Motor neuron (in vitro differentiated cells): Measurements from ENCODE around the gene PCDHB1. TPM values are rescaled to one million over a fixed set of nuclear protein-coding genes. Genes with fewer than 3 reads are reported as not detected.

Experiments
- ATAC-seq, 8 experiments: fragments of 200-7000 bp; cut with Tn5 transposase; replicated peaks in 6 of 8; 2 replicates each; pipeline ENCODE4 v1.8.0; 2021; ENCODE audit warnings: mild to moderate bottlenecking in 8 of 8, moderate library complexity in 8 of 8
- H3K27ac ChIP-seq, 2 donors: fragments of 250-450 bp; sonication (Bioruptor Pico); 2 replicates each; pipeline ENCODE4 v1.9.0; 2021; ENCODE audit warnings: antibody characterized with exemption in 2 of 2, mild to moderate bottlenecking in 2 of 2, moderate library complexity in 1 of 2
- H3K4me1 ChIP-seq, 2 donors: fragments of 250-450 bp; sonication (Bioruptor Pico); replicated peaks in 1 of 2; 2 replicates each; pipeline ENCODE4 v1.6.1; 2021; ENCODE audit warnings: antibody characterized with exemption in 2 of 2, mild to moderate bottlenecking in 2 of 2, moderate library complexity in 1 of 2
- H3K4me3 ChIP-seq, 5 donors: fragments of 250-450 bp; sonication (Bioruptor Pico); 2 replicates each; pipeline ENCODE4 v1.9.0; 2021; ENCODE audit warnings: antibody characterized with exemption in 5 of 5, mild to moderate bottlenecking in 5 of 5, moderate library complexity in 4 of 5
- WGBS, 10 experiments: fragments of 450-650 bp; shearing (Covaris generic); methylation state at CpG; one replicate each; pipeline ENCODE4 v1.0.0; 2022; 5-methylcytosine and 5-hydroxymethylcytosine counted together
- in situ Hi-C, 9 experiments: fragments of 400-800 bp; cut with MboI; loops; one replicate each; pipeline ENCODE4 v1.15.0; 2021; ENCODE audit warnings: low sequenced_read_pairs in 9 of 9, low pct_unique_long_range_greater_than_20kb in 2 of 9; ENCODE audit not compliant: unreplicated experiment in 9 of 9
- total RNA-seq, 8 experiments: library from RNA; unstranded; fragments of 300-600 nt; gene quantifications; 2 replicates each; pipeline versions ENCODE4 v1.2.3 to v1.2.4, GENCODE V29; 2022

Gene PCDHB1
- total RNA-seq, 8 experiments from 2014 or later = 0.04 to 0.43 (median 0.11) TPM; not detected in 1

- WGBS, 10 experiments = 0 to 100% (median 53%) methylated on average over 1 of the region's 1 CpG; no CpG with 5 or more reads in 2 of the 10 experiments
- Histone ChIP-seq H3K4me1 (no peaks in the 10 kb centered on the region), H3K4me3 (no peak overlapping the region), H3K27ac (no peak overlapping the region)
- ATAC-seq = no peak
- in situ Hi-C loops = loop anchor here in 4 of 9 experiments (25.0 kb wide), 4 partner anchors 95 to 220 kb away; partner anchors contain the start of genes PCDHA10 (in 1 of the 4), PCDHA11 (in 1 of the 4), PCDHA12 (in 1 of the 4) and PCDHA13 (in 1 of the 4)
Observed at GRCh38 chr5:141032626-141033025, 18.5 kb upstream of the PCDHB1 start.

GRCh38 chr5:141039061-141039460 lies 12.1 kb upstream of the PCDHB1 start:
- Histone ChIP-seq H3K27ac (no peak overlapping the region), H3K4me3 (peak overlapping the region in 2 of 5 donors; percentile 51 to 71), H3K4me1 (peaks cover 0 to 8% of the 10 kb centered on the region in 2 donors)
- ATAC-seq = no peak
- in situ Hi-C loops = loop anchor here in 4 of 9 experiments (25.0 kb wide), 4 partner anchors 102 to 227 kb away; partner anchors contain the start of genes PCDHA10 (in 1 of the 4), PCDHA11 (in 1 of the 4), PCDHA12 (in 1 of the 4) and PCDHA13 (in 1 of the 4)

- peak in 6 of 8 experiments; percentile 34 to 69 (median 64) for ATAC-seq
- peaks cover 0 to 8% of the 10 kb centered on the region in 2 donors for H3K4me1 ChIP-seq
- in situ Hi-C loops = loop anchor here in 4 of 9 experiments (25.0 kb wide), 4 partner anchors 102 to 227 kb away; partner anchors contain the start of genes PCDHA10 (in 1 of the 4), PCDHA11 (in 1 of the 4), PCDHA12 (in 1 of the 4) and PCDHA13 (in 1 of the 4)
- H3K27ac ChIP-seq = peak overlapping the region; percentile 98 to 99
- WGBS, 10 experiments = 0 to 28% (median 7%) methylated on average over 1 to 3 of the region's 3 CpGs; no CpG with 5 or more reads in 1 of the 10 experiments
- H3K4me3 ChIP-seq = peak overlapping the region; percentile 51 to 71 (median 63)
Observed at GRCh38 chr5:141039517-141039916, 11.7 kb upstream of the PCDHB1 start.

GRCh38 chr5:141040093-141040770 lies 10.9 kb upstream of the PCDHB1 start:
- in situ Hi-C loops = loop anchor here in 6 of 9 experiments (5.0 to 25.0 kb wide), 7 partner anchors 103 to 233 kb away; partner anchors contain the start of genes PCDHA12 (in 2 of the 6), PCDHA4 (in 2 of the 6), PCDHA10 (in 1 of the 6) and PCDHA11 (in 1 of the 6)
- Histone ChIP-seq H3K4me3 (peak overlapping the region; percentile 51 to 71 (median 63)), H3K4me1 (peaks cover 0 to 8% of the 10 kb centered on the region in 2 donors), H3K27ac (peak overlapping the region; percentile 98 to 99)
- ATAC-seq = peak in 6 of 8 experiments; percentile 57 to 73 (median 70)
- WGBS, 10 experiments = 0 to 20% (median 2%) methylated on average over 5 to 22 of the region's 24 CpGs; no CpG with 5 or more reads in 2 of the 10 experiments

DNA sequence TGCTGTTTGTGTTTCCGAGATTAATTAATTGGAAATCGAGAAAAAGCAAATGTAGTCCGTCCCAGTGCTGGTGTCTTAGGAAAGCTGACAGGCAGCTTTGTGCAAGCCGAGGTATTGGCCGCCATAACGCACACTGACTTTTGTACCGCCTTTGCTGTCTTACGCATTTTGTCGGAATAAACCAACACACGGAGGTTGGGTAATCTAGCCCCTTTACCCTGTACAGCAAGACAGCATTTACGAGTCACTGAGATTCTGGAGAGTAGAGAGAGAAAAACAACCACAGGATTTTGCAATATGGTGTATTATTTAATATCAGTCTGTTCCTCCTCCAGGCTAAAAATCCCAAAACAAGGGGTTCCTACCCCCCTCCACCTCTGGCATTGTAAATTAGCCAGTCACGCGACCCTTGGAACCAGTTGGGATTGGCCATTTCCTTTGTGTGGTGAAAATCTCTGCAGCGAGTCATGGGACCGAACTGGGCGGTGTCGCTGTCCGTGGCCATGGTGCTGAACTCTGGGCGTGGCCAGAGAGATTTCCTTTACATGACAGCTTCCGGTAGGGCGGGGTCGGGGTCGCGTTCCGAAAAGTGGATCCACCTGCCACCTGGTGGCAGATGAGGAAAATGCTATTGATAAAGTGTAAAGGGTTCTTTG lies 10.3 kb upstream of the PCDHB1 start:
- H3K27ac ChIP-seq = peak overlapping the region; percentile 98 to 99
- H3K4me3 ChIP-seq = peak overlapping the region; percentile 51 to 71 (median 63)
- peaks cover 0 to 8% of the 10 kb centered on the region in 2 donors for H3K4me1 ChIP-seq
- ATAC-seq = peak; percentile 55 to 93 (median 88)
- 0 to 11% (median 1%) methylated on average over 1 to 18 of the region's 25 CpGs for WGBS, 10 experiments
- in situ Hi-C loops = loop anchor here in 6 of 9 experiments (5.0 to 25.0 kb wide), 7 partner anchors 104 to 234 kb away; partner anchors contain the start of genes PCDHA12 (in 2 of the 6), PCDHA4 (in 2 of the 6), PCDHA10 (in 1 of the 6) and PCDHA11 (in 1 of the 6)

DNA sequence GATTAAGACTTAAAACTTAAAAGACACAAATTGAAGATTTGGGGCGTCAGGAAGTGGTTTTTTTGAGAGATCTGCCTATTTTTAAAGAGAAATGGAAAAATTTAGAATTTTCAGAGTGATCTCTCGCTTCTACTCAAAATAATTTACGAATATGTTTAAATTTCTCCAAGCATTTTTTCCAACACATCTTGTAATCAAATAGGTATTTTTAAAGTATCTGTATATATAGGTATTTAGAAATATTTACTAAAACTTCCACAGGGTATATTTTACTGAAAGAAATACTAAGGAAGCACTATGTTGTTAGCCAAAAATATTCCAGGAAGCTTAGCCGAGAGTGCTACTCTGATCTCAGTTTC lies 9.8 kb upstream of the PCDHB1 start:
- in situ Hi-C loops = loop anchor here in 6 of 9 experiments (5.0 to 25.0 kb wide), 7 partner anchors 104 to 234 kb away; partner anchors contain the start of genes PCDHA12 (in 2 of the 6), PCDHA4 (in 2 of the 6), PCDHA10 (in 1 of the 6) and PCDHA11 (in 1 of the 6)
- Histone ChIP-seq H3K4me1 (peaks cover 0 to 8% of the 10 kb centered on the region in 2 donors), H3K27ac (no peak overlapping the region), H3K4me3 (peak overlapping the region in 2 of 5 donors; percentile 55 to 71)
- WGBS, 10 experiments = 0 to 25% (median 15%) methylated on average over 2 to 4 of the region's 4 CpGs
- ATAC-seq = no peak

GRCh38 chr5:141042555-141042954 lies 8.6 kb upstream of the PCDHB1 start:
- no peak for ATAC-seq
- 0 to 100% (median 53%) methylated on average over 1 of the region's 1 CpG for WGBS, 10 experiments
- in situ Hi-C loops = loop anchor here in 6 of 9 experiments (5.0 to 25.0 kb wide), 7 partner anchors 105 to 235 kb away; partner anchors contain the start of genes PCDHA12 (in 2 of the 6), PCDHA4 (in 2 of the 6), PCDHA10 (in 1 of the 6) and PCDHA11 (in 1 of the 6)
- H3K27ac ChIP-seq = no peak overlapping the region
- H3K4me1 ChIP-seq = peaks cover 0 to 8% of the 10 kb centered on the region in 2 donors
- H3K4me3 ChIP-seq = no peak overlapping the region

DNA sequence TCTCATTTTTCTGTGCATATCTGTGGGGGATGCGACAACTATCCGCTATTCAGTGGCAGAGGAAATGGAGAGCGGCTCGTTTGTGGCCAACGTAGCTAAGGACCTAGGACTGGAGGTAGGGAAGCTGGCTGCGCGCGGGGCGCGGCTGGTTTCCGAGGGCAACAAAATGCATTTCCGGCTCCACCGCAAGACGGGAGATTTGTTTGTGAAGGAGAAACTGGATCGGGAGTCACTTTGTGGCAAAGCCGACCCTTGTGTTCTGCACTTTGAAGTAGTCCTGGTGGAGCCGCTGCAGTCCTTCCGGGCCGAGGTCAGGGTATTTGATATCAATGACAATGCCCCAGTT lies 320 bp downstream of the PCDHB1 start:
- Histone ChIP-seq H3K4me3 (peak overlapping the region; percentile 13 to 40 (median 33)), H3K27ac (no peak overlapping the region), H3K4me1 (peaks cover 0 to 6% of the 10 kb centered on the region in 2 donors)
- WGBS, 10 experiments = 0 to 6% (median 3%) methylated on average over 3 to 13 of the region's 19 CpGs; no CpG with 5 or more reads in 5 of the 10 experiments
- in situ Hi-C loops = no loop called here
- peak in 6 of 8 experiments; percentile 38 to 61 (median 41) for ATAC-seq

DNA sequence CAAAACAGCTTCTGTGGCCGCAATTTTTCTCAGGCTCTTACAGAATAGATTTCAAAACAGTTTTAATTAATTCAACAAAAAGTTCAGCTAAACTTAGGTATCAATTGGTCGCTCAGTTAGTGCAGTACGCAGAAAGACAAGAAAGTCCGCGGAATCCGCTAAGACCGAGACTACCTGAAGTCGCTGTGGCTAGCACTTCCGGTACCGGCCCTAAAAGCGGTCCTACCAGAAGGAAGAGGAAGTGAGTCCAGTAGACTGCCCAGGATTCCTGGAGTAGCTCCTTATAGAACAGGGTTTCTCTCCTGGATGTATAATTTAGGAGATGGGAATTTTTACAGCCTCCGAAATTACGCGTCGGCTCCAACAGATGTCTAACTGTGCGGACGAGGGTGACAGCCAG lies 26.7 kb downstream of the PCDHB1 start:
- no peak overlapping the region for H3K4me3 ChIP-seq
- 43 to 100% (median 91%) methylated on average over 1 to 17 of the region's 17 CpGs; no CpG with 5 or more reads in 1 of the 10 experiments for WGBS, 10 experiments
- ATAC-seq = no peak
- H3K27ac ChIP-seq = no peak overlapping the region
- H3K4me1 ChIP-seq = no peaks in the 10 kb centered on the region
- in situ Hi-C loops = loop anchor here in 2 of 9 experiments (25.0 kb wide), 1 partner anchor 484 kb away; no protein-coding TSS in a partner anchor

DNA sequence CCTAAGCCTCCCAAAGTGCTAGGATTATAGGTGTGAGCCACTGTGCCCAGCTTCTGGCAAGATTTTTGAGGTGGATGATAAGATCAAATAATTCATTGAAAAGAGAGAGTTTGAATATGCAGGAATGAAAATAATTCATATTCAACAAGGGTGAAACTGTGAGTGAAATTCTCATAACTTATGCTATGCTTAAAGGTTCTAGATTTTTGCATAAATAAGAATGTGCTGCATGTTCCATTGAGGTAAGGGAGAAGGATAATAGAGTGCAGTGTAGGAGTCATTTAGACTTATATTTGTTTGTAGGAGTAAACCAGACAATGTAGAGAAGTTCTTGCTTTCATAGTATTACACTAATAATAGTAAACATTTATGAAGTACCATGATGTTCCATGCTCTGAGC lies 31.1 kb downstream of the PCDHB1 start:
- in situ Hi-C loops = loop anchor here in 2 of 9 experiments (25.0 kb wide), 1 partner anchor 480 kb away; no protein-coding TSS in a partner anchor

DNA sequence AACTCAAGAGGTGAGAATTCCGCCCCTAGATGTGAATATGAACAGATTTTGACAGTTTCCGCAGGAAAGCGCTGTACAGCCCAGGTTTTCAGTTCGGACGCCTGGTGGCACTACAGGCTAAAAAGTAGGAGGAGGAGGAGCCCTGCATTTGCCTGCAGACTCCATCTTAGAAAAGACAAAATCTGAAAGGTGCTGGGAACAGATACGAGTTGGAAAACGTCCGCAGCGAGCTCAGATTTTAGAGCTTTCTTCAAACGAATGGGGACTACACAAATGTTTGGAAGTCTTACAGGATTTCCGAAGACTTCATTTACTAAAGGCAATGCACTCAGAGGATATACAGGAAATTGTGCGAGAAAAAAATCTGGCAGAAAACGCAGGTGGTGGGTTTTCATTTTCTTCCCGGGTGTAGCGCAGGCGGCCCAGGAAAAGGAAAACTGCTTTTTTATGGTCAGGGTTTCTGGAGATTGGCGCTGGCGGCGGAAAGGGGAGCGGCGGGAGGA lies 33.4 kb downstream of the PCDHB1 start:
- ATAC-seq = peak in 5 of 8 experiments; percentile 48 to 99 (median 73)
- Histone ChIP-seq H3K4me3 (peak overlapping the region in 2 of 5 donors; percentile 14 to 38), H3K4me1 (no peaks in the 10 kb centered on the region), H3K27ac (no peak overlapping the region)
- in situ Hi-C loops = loop anchor here in 2 of 9 experiments (25.0 kb wide), 1 partner anchor 478 kb away; no protein-coding TSS in a partner anchor
- 4 to 90% (median 43%) methylated on average over 8 to 21 of the region's 21 CpGs for WGBS, 10 experiments

More for the DNA sequence above, 31.1 kb downstream of the PCDHB1 start:
- Histone ChIP-seq H3K4me3 (no peak overlapping the region), H3K4me1 (no peaks in the 10 kb centered on the region), H3K27ac (no peak overlapping the region)
- ATAC-seq = peak in 3 of 8 experiments; percentile 20 to 91 (median 43)
